C4-2B (cell line): Measurements from ENCODE around the gene P3H3.
"Not testable (repeated sequence)": the region's sequence is repeated elsewhere in the genome, so short reads cannot be mapped to it uniquely, and the experiment has no call there.

Experiments
- H3K27ac ChIP-seq: fragments of 450-650 bp; 2 replicates; pipeline ENCODE4 v1.5.1; 2017
- CTCF ChIP-seq: fragments of 450-650 bp; conservative IDR thresholded peaks from 2 replicates; pipeline ENCODE4 v1.5.1; 2017; ENCODE audit warnings: mild to moderate bottlenecking
- ZFX ChIP-seq: fragments of 450-650 bp; IDR thresholded peaks from 2 replicates; pipeline ENCODE4 v1.6.1; 2017

The P3H3 gene

DNA sequence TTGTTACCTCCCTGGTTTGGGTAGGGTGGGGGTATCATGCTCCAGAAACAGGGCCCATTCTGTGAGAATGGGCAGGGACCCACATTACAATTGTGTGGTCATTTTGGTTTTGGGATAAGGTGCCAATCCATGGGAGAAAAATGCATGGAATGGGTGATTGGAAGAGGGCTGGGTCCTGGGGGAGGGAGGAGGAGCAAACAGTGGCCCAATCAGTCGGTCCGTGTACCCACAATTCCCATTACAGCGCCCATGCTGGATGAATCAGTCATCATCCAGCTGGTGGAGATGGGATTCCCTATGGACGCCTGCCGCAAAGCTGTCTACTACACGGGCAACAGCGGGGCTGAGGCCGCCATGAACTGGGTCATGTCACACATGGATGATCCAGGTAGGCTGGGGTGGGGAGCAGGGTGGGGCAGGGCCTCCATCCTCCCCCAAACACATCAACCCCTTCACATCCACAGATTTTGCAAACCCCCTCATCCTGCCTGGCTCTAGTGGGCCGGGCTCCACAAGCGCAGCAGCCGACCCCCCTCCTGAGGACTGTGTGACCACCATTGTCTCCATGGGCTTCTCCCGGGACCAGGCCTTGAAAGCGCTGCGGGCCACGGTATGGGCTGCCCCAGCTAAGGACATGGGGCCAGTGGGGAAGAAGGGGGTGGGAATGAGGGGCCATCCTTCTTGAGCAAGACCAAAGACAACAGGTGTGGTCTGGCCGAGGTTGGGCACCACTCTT lies 35.5 kb downstream of the P3H3 start:
- no peak overlapping the region for H3K27ac ChIP-seq
- TF ChIP-seq CTCF (no peak), ZFX (no peak)

GRCh38 chr12:6865307-6865706 lies 37.1 kb downstream of the P3H3 start:
- not testable (repeated sequence) for H3K27ac ChIP-seq

GRCh38 chr12:6866163-6866919 lies 38.1 kb downstream of the P3H3 start:
- peak overlapping the region; percentile 100 for H3K27ac ChIP-seq
- TF ChIP-seq CTCF (no peak), ZFX (no peak)

- TF ChIP-seq CTCF (no peak), ZFX (no peak)
- peak overlapping the region; percentile 100 for H3K27ac ChIP-seq
Measured at GRCh38 chr12:6866920-6867412, 38.8 kb downstream of the P3H3 start.

GRCh38 chr12:6867413-6868210 lies 39.4 kb downstream of the P3H3 start, which contains the start of gene TPI1:
Gene TPI1, plus strand, starts transcription at chr12:6867531. Its CDS starts 36 bp downstream, at chr12:6867567.
- H3K27ac ChIP-seq = peak within 1 kb of the TSS; percentile 100
- TF ChIP-seq CTCF (no peak), ZFX (peak; percentile 83)

DNA sequence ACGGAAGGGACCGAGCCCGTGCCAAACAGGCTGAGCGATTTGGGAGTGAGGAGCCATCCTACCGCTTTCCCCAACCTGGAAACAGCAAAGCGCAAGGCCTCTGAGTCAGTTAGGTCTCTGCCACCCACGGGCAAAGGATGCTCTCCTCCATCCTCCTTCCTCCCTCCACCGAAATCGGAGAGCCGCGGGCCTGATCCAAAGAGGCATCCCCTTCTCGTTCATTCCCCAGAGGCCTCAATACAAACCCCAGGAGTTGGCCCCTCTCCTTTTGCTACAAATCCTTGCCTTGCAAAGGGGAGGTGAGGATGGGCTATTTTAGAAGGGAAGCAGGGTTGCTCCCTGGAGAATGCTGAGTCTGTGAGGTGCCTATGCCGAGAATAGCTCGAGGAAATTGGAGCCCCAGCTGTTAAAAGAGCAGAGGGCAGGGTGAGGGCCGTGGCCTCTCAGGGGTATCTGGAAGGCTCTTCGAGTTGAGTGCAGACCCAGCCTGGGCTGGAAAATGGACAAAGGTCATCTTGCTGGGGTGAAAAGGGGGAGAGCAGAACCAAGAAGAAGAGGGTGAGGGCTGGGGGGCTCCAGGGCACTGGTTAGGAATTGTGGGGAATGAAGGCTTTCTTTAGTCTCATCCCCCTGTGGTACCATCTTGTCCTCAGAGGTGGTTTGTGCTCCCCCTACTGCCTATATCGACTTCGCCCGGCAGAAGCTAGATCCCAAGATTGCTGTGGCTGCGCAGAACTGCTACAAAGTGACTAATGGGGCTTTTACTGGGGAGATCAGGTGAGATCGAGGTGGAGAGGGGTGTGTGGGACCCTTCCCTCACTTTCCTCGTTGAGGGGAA lies 40.2 kb downstream of the P3H3 start:
- peak overlapping the region; percentile 100 for H3K27ac ChIP-seq
- no peak for TF ChIP-seq ZFX
- no peak for TF ChIP-seq CTCF
